Measurements from ENCODE around the gene ADARB1. TPM values are rescaled to one million over a fixed set of nuclear protein-coding genes. Genes with fewer than 3 reads are reported as not detected.

ADARB1 gene
- total and polyA plus RNA-seq, 9 of the 15 experiments (the other 6 are each of a cell fraction or from before 2014, with no cell fraction given), result 6.7 to 16.0 (median 8.3) TPM

- H3K79me2 ChIP-seq (ENCODE audit: control insufficient read depth, insufficient read depth, low read length), result no peaks in the 10 kb centered on the region
- no peaks in the 10 kb centered on the region for H3K36me3 ChIP-seq (ENCODE audit: control insufficient read depth, insufficient read depth, low read length)
- ChIA-PET POLR2A (no interaction called here), CTCF (ENCODE audit: low intra/inter-chr PET ratio) (no interaction called here)
- intact Hi-C loops (cut with micrococcal nuclease) (no loop called here), in situ Hi-C loops (cut with MboI) (no loop called here)
- peaks cover 30 to 56% of the 10 kb centered on the region in 2 experiments for H3K27me3 ChIP-seq (ENCODE audit: control insufficient read depth in 2 of 2, insufficient read depth in 2 of 2, low read length in 2 of 2)
- ATAC-seq (no peak), DNase-seq (ENCODE audit: extremely low read depth in 1 of 4, low spot score in 3 of 4) (no peak), FAIRE-seq (peak; percentile 92)
- H3K4me3 ChIP-seq, result no peak overlapping the region
- peaks cover 7% of the 10 kb centered on the region for H3K9me3 ChIP-seq (replicated peaks; ENCODE audit: control insufficient read depth, insufficient read depth, low read depth, low read length)
- H3K4me1 ChIP-seq (replicated peaks in 1 of 2; ENCODE audit: control insufficient read depth in 2 of 2, insufficient read depth in 2 of 2, low read length in 2 of 2), result peaks cover 0 to 20% of the 10 kb centered on the region in 2 experiments; a peak in 1 of 5 replicates
- BruUV-seq (replicated peaks), result no TSS peak
- H2AFZ ChIP-seq (ENCODE audit: low read depth, low read length), result no peak overlapping the region
- WGBS (ENCODE audit: insufficient coverage, low coverage, missing lambda C conversion rate), result 29% methylated on average over 7 of the region's 7 CpGs
- H3K9ac ChIP-seq (ENCODE audit: insufficient read depth in 1 of 2, low read depth in 2 of 2, low read length in 2 of 2), result no peak overlapping the region
- no peaks in the 10 kb centered on the region for H3K9me1 ChIP-seq (ENCODE audit: control insufficient read depth, insufficient read depth, low read length)
- H3K4me2 ChIP-seq (ENCODE audit: insufficient read depth, low read length), result no peak overlapping the region
- H3K27ac ChIP-seq (ENCODE audit: extremely low read depth, low read depth, low read length), result no peak overlapping the region
- no peaks in the 10 kb centered on the region; the same call in 1 of the 2 replicates for H4K20me1 ChIP-seq (replicated peaks; ENCODE audit: control insufficient read depth, insufficient read depth, low read length)
- TF ChIP-seq TSC22D4 (tag; IDR thresholded peaks at IDR 0.05) (peak; percentile 90; the same call in 1 of the 2 replicates), CREBBP (IDR thresholded peaks at IDR 0.05; ENCODE audit: low read depth, low read length) (peak; percentile 27), HBP1 (CRISPR knock-in tag; IDR thresholded peaks at IDR 0.05) (peak; percentile 44; the same call in 1 of the 2 replicates), LARP7 (IDR thresholded peaks at IDR 0.05) (0 out of 2 replicates have a peak, but pooled peaks have one; percentile 55), RNF2 (IDR thresholded peaks at IDR 0.05) (no peak), ZNF740 (CRISPR knock-in tag; IDR thresholded peaks at IDR 0.05) (peak; percentile 66; the same call in 1 of the 2 replicates), ZNF740 (tag; IDR thresholded peaks at IDR 0.05) (no peak), OTX1 (CRISPR knock-in tag; IDR thresholded peaks at IDR 0.05) (0 out of 2 replicates have a peak, but pooled peaks have one; percentile 4), KHSRP (IDR thresholded peaks at IDR 0.05) (no peak), CBX1 (IDR thresholded peaks at IDR 0.05; ENCODE audit: low read depth) (0 out of 2 replicates have a peak, but pooled peaks have one; percentile 38)
- TF ChIP-seq, protein P1, sequence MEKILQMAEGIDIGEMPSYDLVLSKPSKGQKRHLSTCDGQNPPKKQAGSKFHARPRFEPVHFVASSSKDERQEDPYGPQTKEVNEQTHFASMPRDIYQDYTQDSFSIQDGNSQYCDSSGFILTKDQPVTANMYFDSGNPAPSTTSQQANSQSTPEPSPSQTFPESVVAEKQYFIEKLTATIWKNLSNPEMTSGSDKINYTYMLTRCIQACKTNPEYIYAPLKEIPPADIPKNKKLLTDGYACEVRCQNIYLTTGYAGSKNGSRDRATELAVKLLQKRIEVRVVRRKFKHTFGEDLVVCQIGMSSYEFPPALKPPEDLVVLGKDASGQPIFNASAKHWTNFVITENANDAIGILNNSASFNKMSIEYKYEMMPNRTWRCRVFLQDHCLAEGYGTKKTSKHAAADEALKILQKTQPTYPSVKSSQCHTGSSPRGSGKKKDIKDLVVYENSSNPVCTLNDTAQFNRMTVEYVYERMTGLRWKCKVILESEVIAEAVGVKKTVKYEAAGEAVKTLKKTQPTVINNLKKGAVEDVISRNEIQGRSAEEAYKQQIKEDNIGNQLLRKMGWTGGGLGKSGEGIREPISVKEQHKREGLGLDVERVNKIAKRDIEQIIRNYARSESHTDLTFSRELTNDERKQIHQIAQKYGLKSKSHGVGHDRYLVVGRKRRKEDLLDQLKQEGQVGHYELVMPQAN (IDR thresholded peaks at IDR 0.05; ENCODE audit: borderline replicate concordance), result 0 out of 2 replicates have a peak, but pooled peaks have one; percentile 26
Observed at GRCh38 chr21:45041984-45042663, 32.3 kb upstream of the ADARB1 start.

Data from K562 (cell line).